ENCODE results near the gene ST13.
A peak's percentile ranks its signal among the peaks of the same experiment; 100 is the strongest.
"Not testable (repeated sequence)": the region's sequence is repeated elsewhere in the genome, so short reads cannot be mapped to it uniquely, and the experiment has no call there.

Gene ST13

DNA sequence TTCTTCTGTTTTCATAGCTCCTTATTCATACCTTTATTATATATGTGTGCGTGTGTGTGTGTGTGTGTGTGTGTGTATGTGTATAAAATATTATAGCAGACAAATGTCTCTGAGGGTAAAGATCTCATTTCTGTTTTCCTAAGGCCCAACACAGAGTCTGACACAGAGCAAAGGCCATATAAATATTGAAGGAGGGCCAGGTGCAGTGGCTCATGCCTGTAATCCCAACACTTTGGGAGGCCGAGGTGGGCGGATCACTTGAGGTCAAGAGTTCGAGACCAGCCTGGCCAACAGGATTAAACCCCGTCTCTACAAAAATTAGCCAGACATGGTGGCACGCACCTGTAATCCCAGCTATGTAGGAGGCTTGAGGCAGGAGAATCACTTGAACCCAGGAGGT lies 11.9 kb upstream of the ST13 start:
- H2BK5ac ChIP-seq (ENCODE audit: low read length); H3K79me2 ChIP-seq (ENCODE audit: control insufficient read depth, insufficient read depth, low read length); H2BK15ac ChIP-seq (replicated peaks; ENCODE audit: low read depth); H3K27me3 ChIP-seq (ENCODE audit: insufficient read depth, low read length, poor library complexity); H2AK5ac ChIP-seq (ENCODE audit: low read length); H3K4me2 ChIP-seq (ENCODE audit: low read length); H3K36me3 ChIP-seq (ENCODE audit: control insufficient read depth, insufficient read depth, low read length); H2BK120ac ChIP-seq (ENCODE audit: low read depth, low read length); H4K5ac ChIP-seq (ENCODE audit: low read length); H3K9ac ChIP-seq (ENCODE audit: low read length); H3K23ac ChIP-seq (ENCODE audit: low read length); H3K4me3 ChIP-seq (ENCODE audit: low read length); H3K79me1 ChIP-seq (ENCODE audit: low read length); H3K56ac ChIP-seq (ENCODE audit: low read length); H3K4me1 ChIP-seq (ENCODE audit: control insufficient read depth, low read depth, low read length); H3K18ac ChIP-seq (ENCODE audit: low read length); DNase-seq; H3K27ac ChIP-seq (ENCODE audit: low read depth, low read length); H4K8ac ChIP-seq (ENCODE audit: low read depth, low read length); H3K4ac ChIP-seq (ENCODE audit: low read depth, low read length): not testable (repeated sequence)
- WGBS (ENCODE audit: extremely low coverage, insufficient coverage, low lambda C conversion rate), result no CpG with 5 or more reads among the region's 6 CpGs

DNA sequence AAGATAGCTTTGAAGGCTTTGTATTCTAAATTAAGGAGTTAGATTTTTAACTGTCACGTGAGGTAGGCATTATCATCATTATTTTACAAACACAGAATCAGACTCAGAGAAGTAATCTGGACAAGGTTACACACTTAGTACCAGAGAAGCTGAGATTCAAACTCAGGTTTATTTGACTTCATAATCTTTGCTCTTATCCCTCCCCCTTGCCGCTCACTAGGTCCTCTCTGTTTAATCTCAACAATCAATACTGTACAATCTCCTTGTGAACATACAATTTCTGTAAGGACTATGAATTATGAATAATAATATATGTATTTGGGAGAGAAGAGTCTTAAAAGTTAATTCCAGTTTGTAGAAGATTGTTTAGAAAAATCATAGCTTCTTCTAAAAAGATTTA lies 10.7 kb upstream of the ST13 start:
- H3K4me1 ChIP-seq (ENCODE audit: control insufficient read depth, low read depth, low read length), result no peaks in the 10 kb centered on the region

GRCh38 chr22:40862537-40862936 lies 6.1 kb upstream of the ST13 start:
- no peak overlapping the region for H4K8ac ChIP-seq (ENCODE audit: low read depth, low read length)
- H3K18ac ChIP-seq (ENCODE audit: low read length), result no peak overlapping the region
- no peak overlapping the region for H3K27ac ChIP-seq (ENCODE audit: low read depth, low read length)
- no peak for DNase-seq
- no peak overlapping the region for H2BK120ac ChIP-seq (ENCODE audit: low read depth, low read length)
- no peak overlapping the region for H4K5ac ChIP-seq (ENCODE audit: low read length)
- no peak overlapping the region for H3K4me2 ChIP-seq (ENCODE audit: low read length)
- no peak overlapping the region for H3K4ac ChIP-seq (ENCODE audit: low read depth, low read length)
- peaks cover 21% of the 10 kb centered on the region for H3K79me2 ChIP-seq (ENCODE audit: control insufficient read depth, insufficient read depth, low read length)
- H3K9ac ChIP-seq (ENCODE audit: low read length), result no peak overlapping the region
- WGBS (ENCODE audit: extremely low coverage, insufficient coverage, low lambda C conversion rate), result no CpG with 5 or more reads among the region's 2 CpGs
- no peak overlapping the region for H3K4me3 ChIP-seq (ENCODE audit: low read length)
- no peaks in the 10 kb centered on the region for H3K4me1 ChIP-seq (ENCODE audit: control insufficient read depth, low read depth, low read length)
- no peak overlapping the region for H3K23ac ChIP-seq (ENCODE audit: low read length)
- no peaks in the 10 kb centered on the region for H3K27me3 ChIP-seq (ENCODE audit: insufficient read depth, low read length, poor library complexity)
- H3K79me1 ChIP-seq (ENCODE audit: low read length), result peaks cover 16% of the 10 kb centered on the region
- H2BK15ac ChIP-seq (replicated peaks; ENCODE audit: low read depth), result no peak overlapping the region
- H2AK5ac ChIP-seq (ENCODE audit: low read length), result no peak overlapping the region
- no peak overlapping the region for H3K56ac ChIP-seq (ENCODE audit: low read length)
- no peak overlapping the region for H2BK5ac ChIP-seq (ENCODE audit: low read length)
- H3K36me3 ChIP-seq (ENCODE audit: control insufficient read depth, insufficient read depth, low read length), result no peaks in the 10 kb centered on the region

More for the DNA sequence above, 10.7 kb upstream of the ST13 start:
- Histone ChIP-seq H4K5ac (ENCODE audit: low read length) (no peak overlapping the region), H3K4me3 (ENCODE audit: low read length) (no peak overlapping the region), H3K27ac (ENCODE audit: low read depth, low read length) (no peak overlapping the region), H2BK15ac (replicated peaks; ENCODE audit: low read depth) (no peak overlapping the region), H3K4me2 (ENCODE audit: low read length) (no peak overlapping the region), H3K56ac (ENCODE audit: low read length) (no peak overlapping the region), H3K36me3 (ENCODE audit: control insufficient read depth, insufficient read depth, low read length) (no peaks in the 10 kb centered on the region), H3K79me1 (ENCODE audit: low read length) (peaks cover 3% of the 10 kb centered on the region), H3K79me2 (ENCODE audit: control insufficient read depth, insufficient read depth, low read length) (peaks cover 4% of the 10 kb centered on the region), H2BK120ac (ENCODE audit: low read depth, low read length) (no peak overlapping the region), H3K23ac (ENCODE audit: low read length) (no peak overlapping the region), H3K27me3 (ENCODE audit: insufficient read depth, low read length, poor library complexity) (no peaks in the 10 kb centered on the region), H3K9ac (ENCODE audit: low read length) (no peak overlapping the region), H2BK5ac (ENCODE audit: low read length) (no peak overlapping the region), H2AK5ac (ENCODE audit: low read length) (no peak overlapping the region), H3K4ac (ENCODE audit: low read depth, low read length) (no peak overlapping the region), H4K8ac (ENCODE audit: low read depth, low read length) (no peak overlapping the region), H3K18ac (ENCODE audit: low read length) (no peak overlapping the region)
- DNase-seq, result no peak
- WGBS (ENCODE audit: extremely low coverage, insufficient coverage, low lambda C conversion rate), result no CpG with 5 or more reads among the region's 2 CpGs

DNA sequence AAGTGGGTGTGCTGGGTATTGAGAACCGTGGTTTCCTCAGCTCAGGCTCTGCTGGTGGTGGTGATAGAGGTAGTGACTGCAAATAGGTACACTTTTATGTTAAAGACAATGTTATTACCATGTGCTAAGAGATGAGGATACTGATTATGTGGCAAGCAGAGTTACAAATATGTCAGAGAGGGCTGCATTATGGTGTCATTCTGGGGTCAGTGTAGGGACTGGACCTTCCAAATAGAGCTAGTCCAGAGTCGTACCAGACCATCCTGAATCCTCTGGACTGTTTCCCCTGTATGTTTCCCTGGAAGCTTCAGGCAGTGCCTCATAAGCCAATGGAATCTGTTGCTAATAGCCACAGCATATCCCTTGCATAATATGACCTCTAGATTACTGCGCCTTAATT lies 5.6 kb upstream of the ST13 start, which contains the start of gene DNAJB7:
DNAJB7 (minus strand) TSS at position 101 of the 400 bp plus-strand sequence. CDS start 119 bp downstream, outside the sequence.
- no peak within 1 kb of the TSS for H3K27ac ChIP-seq (ENCODE audit: low read depth, low read length)
- no peak within 1 kb of the TSS for H3K4me3 ChIP-seq (ENCODE audit: low read length)
- no peak within 1 kb of the TSS for H4K5ac ChIP-seq (ENCODE audit: low read length)
- peaks cover 26% of the 10 kb centered on the region for H3K79me2 ChIP-seq (ENCODE audit: control insufficient read depth, insufficient read depth, low read length)
- H2BK120ac ChIP-seq (ENCODE audit: low read depth, low read length), result no peak within 1 kb of the TSS
- H3K27me3 ChIP-seq (ENCODE audit: insufficient read depth, low read length, poor library complexity), result no peaks in the 10 kb centered on the region
- H2BK5ac ChIP-seq (ENCODE audit: low read length), result no peak within 1 kb of the TSS
- H3K9ac ChIP-seq (ENCODE audit: low read length), result no peak within 1 kb of the TSS
- H3K36me3 ChIP-seq (ENCODE audit: control insufficient read depth, insufficient read depth, low read length), result no peaks in the 10 kb centered on the region
- H4K8ac ChIP-seq (ENCODE audit: low read depth, low read length), result no peak within 1 kb of the TSS
- no peak within 1 kb of the TSS for H3K4me2 ChIP-seq (ENCODE audit: low read length)
- WGBS (ENCODE audit: extremely low coverage, insufficient coverage, low lambda C conversion rate), result no CpG with 5 or more reads among the region's 3 CpGs
- peaks cover 19% of the 10 kb centered on the region for H3K79me1 ChIP-seq (ENCODE audit: low read length)
- no peak within 1 kb of the TSS for H3K56ac ChIP-seq (ENCODE audit: low read length)
- no peak within 1 kb of the TSS for H2BK15ac ChIP-seq (replicated peaks; ENCODE audit: low read depth)
- no peaks in the 10 kb centered on the region for H3K4me1 ChIP-seq (ENCODE audit: control insufficient read depth, low read depth, low read length)
- no peak within 1 kb of the TSS for H3K23ac ChIP-seq (ENCODE audit: low read length)
- H2AK5ac ChIP-seq (ENCODE audit: low read length), result no peak within 1 kb of the TSS
- DNase-seq, result no peak
- no peak within 1 kb of the TSS for H3K18ac ChIP-seq (ENCODE audit: low read length)
- no peak within 1 kb of the TSS for H3K4ac ChIP-seq (ENCODE audit: low read depth, low read length)

DNA sequence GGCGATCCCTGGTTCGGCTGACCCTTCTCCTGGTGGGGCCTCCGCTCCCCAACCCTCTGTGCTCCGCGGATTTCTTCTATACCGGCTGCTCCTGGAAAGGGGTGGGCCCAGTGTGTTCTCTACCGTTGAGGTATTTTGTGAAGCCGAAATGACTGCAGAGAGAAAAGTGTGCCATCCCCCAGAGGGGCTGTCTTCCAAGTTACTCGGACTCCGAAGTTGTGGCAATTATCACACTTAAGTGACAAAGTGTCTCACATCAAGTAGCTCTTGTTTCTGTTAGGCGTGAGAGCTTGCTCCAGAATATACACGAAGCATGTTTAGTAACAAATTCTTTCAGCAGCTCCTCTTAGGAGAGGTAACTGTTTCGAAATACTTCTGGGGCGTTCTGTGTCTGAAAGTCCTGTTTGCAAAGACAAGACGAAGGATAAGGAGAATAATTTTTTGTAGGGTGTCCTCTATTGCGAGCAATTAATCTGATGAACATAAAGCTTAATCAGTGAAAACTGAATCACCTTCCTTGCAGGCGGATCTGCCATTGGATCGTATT lies 943 bp upstream of the ST13 start:
- Histone ChIP-seq H3K36me3 (ENCODE audit: control insufficient read depth, insufficient read depth, low read length) (no peaks in the 10 kb centered on the region), H3K79me2 (ENCODE audit: control insufficient read depth, insufficient read depth, low read length) (peaks cover 61% of the 10 kb centered on the region), H2AK5ac (ENCODE audit: low read length) (no peak overlapping the region), H3K4me1 (ENCODE audit: control insufficient read depth, low read depth, low read length) (no peaks in the 10 kb centered on the region), H2BK120ac (ENCODE audit: low read depth, low read length) (no peak overlapping the region), H3K27ac (ENCODE audit: low read depth, low read length) (peak overlapping the region; percentile 35), H3K79me1 (ENCODE audit: low read length) (peaks cover 19% of the 10 kb centered on the region), H3K4me2 (ENCODE audit: low read length) (peak overlapping the region; percentile 81), H3K4me3 (ENCODE audit: low read length) (peak overlapping the region; percentile 80), H2BK5ac (ENCODE audit: low read length) (no peak overlapping the region), H3K9ac (ENCODE audit: low read length) (peak overlapping the region; percentile 83), H4K8ac (ENCODE audit: low read depth, low read length) (no peak overlapping the region), H3K56ac (ENCODE audit: low read length) (peak overlapping the region; percentile 92), H3K18ac (ENCODE audit: low read length) (peak overlapping the region; percentile 29), H3K27me3 (ENCODE audit: insufficient read depth, low read length, poor library complexity) (no peaks in the 10 kb centered on the region), H2BK15ac (replicated peaks; ENCODE audit: low read depth) (no peak overlapping the region), H3K4ac (ENCODE audit: low read depth, low read length) (no peak overlapping the region), H4K5ac (ENCODE audit: low read length) (no peak overlapping the region), H3K23ac (ENCODE audit: low read length) (no peak overlapping the region)
- no peak for DNase-seq
- WGBS (ENCODE audit: extremely low coverage, insufficient coverage, low lambda C conversion rate), result no CpG with 5 or more reads among the region's 18 CpGs

DNA sequence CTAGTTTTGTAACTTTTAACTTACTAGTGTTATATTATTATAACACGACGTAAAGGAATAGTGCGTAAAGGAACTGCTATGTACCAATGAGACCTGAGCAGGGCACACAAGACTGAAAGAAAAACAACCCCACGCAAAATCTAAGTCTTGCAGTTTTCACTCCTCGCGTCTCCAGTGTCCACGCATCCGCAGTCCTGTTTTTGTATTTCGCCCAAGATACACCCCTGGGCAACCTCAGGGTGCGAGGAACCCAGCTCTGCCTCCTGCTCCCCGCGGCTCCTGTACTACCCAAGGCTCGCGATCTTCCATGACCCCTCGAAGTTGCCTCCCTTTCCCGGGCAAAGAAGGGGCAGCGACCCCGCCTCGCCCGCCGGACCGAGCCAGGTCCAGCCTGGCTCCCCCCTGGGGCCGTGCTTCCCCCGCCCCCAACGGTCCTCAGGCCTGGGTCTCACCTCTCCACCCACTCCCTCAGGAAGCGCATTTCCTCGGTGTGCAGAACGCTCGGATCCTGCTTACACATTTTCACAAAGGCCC lies 393 bp downstream of the ST13 start:
- Histone ChIP-seq H3K9ac (ENCODE audit: low read length) (peak overlapping the region; percentile 97), H2BK15ac (replicated peaks; ENCODE audit: low read depth) (no peak overlapping the region), H3K4me1 (ENCODE audit: control insufficient read depth, low read depth, low read length) (no peaks in the 10 kb centered on the region), H2BK5ac (ENCODE audit: low read length) (peak overlapping the region; percentile 39), H3K27ac (ENCODE audit: low read depth, low read length) (peak overlapping the region; percentile 88), H3K79me2 (ENCODE audit: control insufficient read depth, insufficient read depth, low read length) (peaks cover 70% of the 10 kb centered on the region), H4K8ac (ENCODE audit: low read depth, low read length) (peak overlapping the region; percentile 30), H3K4me2 (ENCODE audit: low read length) (peak overlapping the region; percentile 52), H3K79me1 (ENCODE audit: low read length) (peaks cover 14% of the 10 kb centered on the region), H2BK120ac (ENCODE audit: low read depth, low read length) (no peak overlapping the region), H3K36me3 (ENCODE audit: control insufficient read depth, insufficient read depth, low read length) (no peaks in the 10 kb centered on the region), H3K27me3 (ENCODE audit: insufficient read depth, low read length, poor library complexity) (no peaks in the 10 kb centered on the region), H4K5ac (ENCODE audit: low read length) (no peak overlapping the region), H2AK5ac (ENCODE audit: low read length) (no peak overlapping the region), H3K18ac (ENCODE audit: low read length) (peak overlapping the region; percentile 19), H3K23ac (ENCODE audit: low read length) (peak overlapping the region; percentile 90), H3K56ac (ENCODE audit: low read length) (peak overlapping the region; percentile 98), H3K4me3 (ENCODE audit: low read length) (peak overlapping the region; percentile 93), H3K4ac (ENCODE audit: low read depth, low read length) (peak overlapping the region; percentile 60)
- peak; percentile 52 for DNase-seq
- WGBS (ENCODE audit: extremely low coverage, insufficient coverage, low lambda C conversion rate), result no CpG with 5 or more reads among the region's 29 CpGs

All from mesendoderm (in vitro differentiated cells).